Gastrocnemius medialis (tissue), 4 donors: ENCODE data around the gene RETREG2. TPM values are rescaled to one million over a fixed set of nuclear protein-coding genes. Genes with fewer than 3 reads are reported as not detected.

Experiments
- ATAC-seq, 2 donors: fragments of 150-250 bp; one replicate each; pipeline ENCODE4 v1.9.1; 2016
- DNase-seq, 2 donors: peaks; one replicate each; pipeline ENCODE4 v3.0.0-alpha.2; 2019
- H3K27ac ChIP-seq, 4 donors: fragments of 200-600 bp; sonication (generic); 1 replicate in 1 of 4; 2 replicates in 3 of 4; pipeline ENCODE4 v1.5.1; 2016 to 2018; ENCODE audit warnings: mild to moderate bottlenecking in 2 of 4, moderate library complexity in 1 of 4
- H3K27me3 ChIP-seq, 3 donors: fragments of 200-600 bp; sonication (generic) in 2 of 3; 1 replicate in 1 of 3; 2 replicates in 2 of 3; pipeline versions ENCODE4 v1.5.1 to v1.6.0; 2016 to 2019; ENCODE audit warnings: mild to moderate bottlenecking in 1 of 3, moderate library complexity in 1 of 3
- H3K36me3 ChIP-seq, 2 donors: fragments of 200-600 bp; sonication (generic) in 1 of 2; one replicate each; pipeline ENCODE4 v1.5.1; 2017 to 2018
- H3K4me1 ChIP-seq, 2 donors: fragments of 200-600 bp; sonication (generic) in 1 of 2; one replicate each; pipeline ENCODE4 v1.5.1; 2016 to 2017; ENCODE audit warnings: mild to moderate bottlenecking in 2 of 2
- H3K4me3 ChIP-seq, 4 donors: fragments of 200-600 bp; sonication (generic) in 3 of 4; 1 replicate in 1 of 4; 2 replicates in 3 of 4; pipeline ENCODE4 v1.5.1; 2016 to 2019; ENCODE audit warnings: mild to moderate bottlenecking in 2 of 4
- H3K9me3 ChIP-seq, 3 donors: fragments of 200-600 bp; sonication (generic) in 2 of 3; 1 replicate in 1 of 3; 2 replicates in 2 of 3; pipeline ENCODE4 v1.5.1; 2016 to 2019
- CTCF ChIP-seq, 5 experiments: fragments of 450-650 bp in 3 of 5; fragments of 200-600 bp in 2 of 5; sonication (generic) in 2 of 5; IDR thresholded peaks in 4 of 5; conservative IDR thresholded peaks in 1 of 5; 1 replicate in 4 of 5; 2 replicates in 1 of 5; pipeline ENCODE4 v1.5.1; 2016 to 2019; ENCODE audit warnings: antibody characterized with exemption in 5 of 5, mild to moderate bottlenecking in 3 of 5, moderate library complexity in 3 of 5
- POLR2A ChIP-seq, 2 donors: fragments of 450-650 bp; IDR thresholded peaks; one replicate each; pipeline ENCODE4 v1.6.1; 2017; ENCODE audit warnings: antibody characterized with exemption in 2 of 2, mild to moderate bottlenecking in 2 of 2, moderate library complexity in 2 of 2
- in situ Hi-C, 4 donors: fragments of 200-750 bp; cut with MboI; loops; one replicate each; pipeline versions ENCODE4 v1.15.0 to v1.8.0; 2017; ENCODE audit warnings: low sequenced_read_pairs in 4 of 4
- intact Hi-C: fragments of 100-400 bp; cut with DNase I; formaldehyde crosslinking; loops from one replicate; pipeline ENCODE4 v1.15.1; 2023; ENCODE audit warnings: low total_unique reads
- total RNA-seq, 4 donors: library from RNA; depleted of rRNA; stranded (reverse); fragments of >200 nt; gene quantifications; one replicate each; pipeline versions ENCODE4 v1.1.0 to v1.2.3, GENCODE V29; 2016

RETREG2 gene
- total RNA-seq, 4 donors from 2014 or later, result 39.8 to 57.2 (median 44.9) TPM

DNA sequence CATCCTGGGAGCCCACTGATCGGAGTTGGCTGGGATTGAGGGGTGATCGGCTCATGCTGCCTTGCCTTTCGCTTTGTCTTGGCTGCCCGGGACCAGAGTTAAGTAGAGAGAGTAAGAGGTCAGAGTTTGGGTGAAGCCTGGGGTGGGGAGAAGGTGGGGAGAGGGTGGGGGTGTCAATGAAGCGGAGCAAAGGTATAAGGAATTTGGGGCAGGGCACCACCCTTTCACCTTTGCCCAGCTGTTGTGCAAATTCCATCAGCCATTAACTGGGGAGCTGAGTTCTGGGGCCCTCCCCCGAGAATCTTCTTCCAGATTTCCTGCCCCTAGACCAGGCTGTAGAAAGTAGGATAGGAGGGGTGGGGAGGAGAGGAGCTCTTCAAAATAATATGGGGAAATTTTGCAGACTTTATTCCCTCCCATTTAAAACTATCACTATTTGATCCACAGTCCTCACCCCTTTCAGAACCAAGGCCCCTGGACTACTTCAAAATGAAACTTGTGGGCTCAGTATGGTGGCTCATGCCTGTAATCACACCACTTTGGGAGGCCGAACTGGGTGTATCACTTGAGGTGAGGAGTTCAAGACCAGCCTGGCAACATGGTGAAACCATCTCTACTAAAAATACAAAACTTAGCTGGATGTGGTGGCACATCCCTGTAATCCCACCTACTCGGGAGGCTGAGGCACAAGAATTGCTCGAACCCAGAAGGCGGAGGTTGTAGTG, 8.0 kb upstream of the RETREG2 start, which contains the start of gene SLC23A3:
Gene SLC23A3 (minus strand): TSS at position 100 of the 725 bp plus-strand sequence. CDS start 45 bp downstream, at position 55.
- in situ Hi-C loops, result loop anchor here (5.0 to 25.0 kb wide), 3 partner anchors 37 to 125 kb away; partner anchors contain the start of genes ZFAND2B (in 2 of the 4) and DNAJB2 (in 1 of the 4)
- H3K4me1 ChIP-seq, result peaks cover 6 to 10% of the 10 kb centered on the region in 2 donors
- H3K27me3 ChIP-seq, result no peaks in the 10 kb centered on the region
- intact Hi-C loops, result loop anchor here (10.0 kb wide), 1 partner anchor 325 kb away; the partner anchor contains the start of gene GMPPA
- TF ChIP-seq POLR2A (IDR thresholded peaks at IDR 0.05), result no peak
- TF ChIP-seq CTCF (IDR thresholded peaks at IDR 0.05 in 4 of 5, conservative IDR thresholded peaks at IDR 0.05 in 1 of 5), result no peak
- H3K36me3 ChIP-seq, result peaks cover 0 to 33% of the 10 kb centered on the region in 2 donors
- H3K9me3 ChIP-seq, result no peaks in the 10 kb centered on the region
- no peak within 1 kb of the TSS for H3K4me3 ChIP-seq
- no peak for ATAC-seq
- DNase-seq, result no peak
- peak within 1 kb of the TSS; percentile 68 to 84 (median 76) for H3K27ac ChIP-seq

GRCh38 chr2:219171231-219171651, 6.8 kb upstream of the RETREG2 start:
- H3K27ac ChIP-seq, result peak overlapping the region; percentile 68 to 84 (median 76)

GRCh38 chr2:219172231-219173154, 5.6 kb upstream of the RETREG2 start:
- Histone ChIP-seq H3K36me3 (peaks cover 0 to 37% of the 10 kb centered on the region in 2 donors), H3K4me3 (no peak overlapping the region), H3K4me1 (peaks cover 14 to 19% of the 10 kb centered on the region in 2 donors), H3K27ac (peak overlapping the region; percentile 68 to 84 (median 76)), H3K27me3 (no peaks in the 10 kb centered on the region), H3K9me3 (no peaks in the 10 kb centered on the region)
- intact Hi-C loops (no loop called here), in situ Hi-C loops (loop anchor here in 3 of 4 donors (5.0 to 25.0 kb wide), 2 partner anchors 35 to 115 kb away; partner anchors contain the start of genes ZFAND2B (in 2 of the 3) and DNAJB2 (in 1 of the 3))
- no peak for ATAC-seq
- TF ChIP-seq CTCF (IDR thresholded peaks at IDR 0.05 in 4 of 5, conservative IDR thresholded peaks at IDR 0.05 in 1 of 5), result no peak
- no peak for TF ChIP-seq POLR2A (IDR thresholded peaks at IDR 0.05)
- DNase-seq, result no peak

More at GRCh38 chr2:219171231-219171651, 6.8 kb upstream of the RETREG2 start:
- TF ChIP-seq CTCF (IDR thresholded peaks at IDR 0.05 in 4 of 5, conservative IDR thresholded peaks at IDR 0.05 in 1 of 5) (peak; percentile 51 to 78 (median 76)), POLR2A (IDR thresholded peaks at IDR 0.05) (peak; percentile 12 to 24)
- H3K9me3 ChIP-seq, result no peaks in the 10 kb centered on the region
- in situ Hi-C loops (loop anchor here in 3 of 4 donors (5.0 to 25.0 kb wide), 2 partner anchors 36 to 116 kb away; partner anchors contain the start of genes ZFAND2B (in 2 of the 3) and DNAJB2 (in 1 of the 3)), intact Hi-C loops (loop anchor here (1.0 kb wide), 1 partner anchor 11 kb away; the partner anchor contains the start of gene NHEJ1)
- ATAC-seq (peak; percentile 82 to 88), DNase-seq (peak; percentile 80 to 82)
- no peaks in the 10 kb centered on the region for H3K27me3 ChIP-seq
- H3K36me3 ChIP-seq, result peaks cover 0 to 37% of the 10 kb centered on the region in 2 donors
- H3K4me1 ChIP-seq, result peaks cover 14 to 19% of the 10 kb centered on the region in 2 donors
- no peak overlapping the region for H3K4me3 ChIP-seq

- no peak for TF ChIP-seq CTCF (IDR thresholded peaks at IDR 0.05 in 4 of 5, conservative IDR thresholded peaks at IDR 0.05 in 1 of 5)
- TF ChIP-seq POLR2A (IDR thresholded peaks at IDR 0.05), result no peak
- H3K27me3 ChIP-seq, result no peaks in the 10 kb centered on the region
- no peak for DNase-seq
- H3K36me3 ChIP-seq, result peaks cover 0 to 37% of the 10 kb centered on the region in 2 donors
- H3K4me3 ChIP-seq, result no peak overlapping the region
- in situ Hi-C loops (loop anchor here in 3 of 4 donors (5.0 to 25.0 kb wide), 2 partner anchors 34 to 114 kb away; partner anchors contain the start of genes ZFAND2B (in 2 of the 3) and DNAJB2 (in 1 of the 3)), intact Hi-C loops (no loop called here)
- H3K27ac ChIP-seq, result no peak overlapping the region
- no peak for ATAC-seq
- H3K4me1 ChIP-seq, result peaks cover 14 to 19% of the 10 kb centered on the region in 2 donors
- H3K9me3 ChIP-seq, result no peaks in the 10 kb centered on the region
Observed at GRCh38 chr2:219173176-219173575, 4.9 kb upstream of the RETREG2 start.
